Right forelimb (tissue), 1 donor: ENCODE results near the gene MYO7B.

Experiments used
- DNase-seq: peaks from one replicate; pipeline ENCODE4 v3.0.0-alpha.2; 2018

Gene MYO7B

DNA sequence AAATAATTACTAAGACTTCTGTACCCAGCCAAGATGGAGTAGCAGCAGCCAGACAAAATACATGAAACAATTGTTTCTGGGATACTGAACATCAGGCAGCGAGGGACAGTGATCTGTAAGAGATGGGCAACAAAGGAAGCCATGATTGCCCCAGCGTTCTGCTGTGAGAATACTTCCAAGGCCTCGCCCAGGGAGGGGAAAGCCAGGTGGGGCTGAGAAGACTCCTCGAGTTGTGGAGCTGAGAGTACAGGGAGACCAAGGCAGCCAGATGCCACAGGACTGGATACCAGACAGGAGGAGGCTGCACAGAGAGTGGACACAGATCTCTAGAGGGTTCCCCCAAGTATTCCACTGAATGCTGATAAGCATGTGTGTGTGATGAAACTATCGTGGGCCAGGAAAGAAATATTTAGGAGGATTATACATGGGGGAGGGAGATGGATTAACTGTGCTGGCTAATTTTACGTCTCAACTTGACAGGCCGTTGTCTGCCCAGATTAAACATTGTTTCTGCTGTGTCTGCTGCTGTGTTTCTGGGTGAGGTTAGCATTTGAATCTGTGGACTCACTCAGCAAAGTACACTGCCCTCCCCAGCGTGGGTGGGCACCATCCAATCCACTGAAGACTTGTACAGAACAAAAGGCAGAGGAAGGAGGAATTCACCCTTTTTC lies 150.1 kb downstream of the MYO7B start:
- no peak for DNase-seq
